ENCODE measurements around the gene TGFB3. TPM values are rescaled to one million over a fixed set of nuclear protein-coding genes. Genes with fewer than 3 reads are reported as not detected.

The TGFB3 gene
- total and polyA plus RNA-seq, 2 of the 13 experiments (the other 11 are each of a cell fraction or from before 2014, with no cell fraction given): 1.4 to 2.5 TPM

- 83% methylated on average over 8 of the region's 8 CpGs for WGBS (ENCODE audit: low lambda C conversion rate)
- H4K20me1 ChIP-seq (ENCODE audit: insufficient read depth, low read length): no peaks in the 10 kb centered on the region
- in situ Hi-C loops (cut with HindIII; ENCODE audit: extremely low pct_ligation_motif_present, low pct_unique_long_range_greater_than_20kb) (no loop called here), intact Hi-C loops (cut with micrococcal nuclease; ENCODE audit: unreplicated experiment) (no loop called here)
- DNase-seq (ENCODE audit: low spot score): no peak
- no peak for FAIRE-seq
- peaks cover 0 to 6% of the 10 kb centered on the region in 2 experiments; a peak in 1 of 5 replicates for H3K27me3 ChIP-seq (ENCODE audit: control insufficient read depth in 1 of 2, insufficient read depth in 2 of 2, low read length in 2 of 2)
- H3K79me2 ChIP-seq (ENCODE audit: insufficient read depth, low read length): no peaks in the 10 kb centered on the region
- TF ChIP-seq POGZ (CRISPR knock-in tag; IDR thresholded peaks at IDR 0.05): no peak
- no peak for TF ChIP-seq NR2F6 (IDR thresholded peaks at IDR 0.05)
- TF ChIP-seq NR2F6 (CRISPR knock-in tag; IDR thresholded peaks at IDR 0.05): no peak
- H3K4me2 ChIP-seq (ENCODE audit: low read depth, low read length): no peak overlapping the region
- no peak overlapping the region for H3K9ac ChIP-seq (ENCODE audit: insufficient read depth, low read depth, low read length)
- CTCF ChIA-PET (ENCODE audit: low intra/inter-chr PET ratio, low total read pairs): no interaction called here
- no peak overlapping the region for H3K4me3 ChIP-seq (replicated peaks in 1 of 3; ENCODE audit: insufficient read depth in 1 of 3, low read depth in 2 of 3, low read length in 3 of 3)
- no peaks in the 10 kb centered on the region for H3K36me3 ChIP-seq (replicated peaks in 1 of 2; ENCODE audit: control insufficient read depth in 1 of 2, insufficient read depth in 2 of 2, low read length in 2 of 2)
- POLR2A ChIA-PET: no interaction called here
- H3K9me3 ChIP-seq (ENCODE audit: low read length): no peaks in the 10 kb centered on the region
- peaks cover 34% of the 10 kb centered on the region for H3K4me1 ChIP-seq (ENCODE audit: insufficient read depth, low read length)
- no peak for ATAC-seq
- no TSS peak for BruUV-seq (replicated peaks)
- H3K27ac ChIP-seq (ENCODE audit: extremely low read length, insufficient read depth, low read length): no peak overlapping the region
- no peak overlapping the region for H2AFZ ChIP-seq (ENCODE audit: low read length)
These were observed 4.8 kb downstream of the TGFB3 start for GRCh38 chr14:75976826-75977581.

DNA sequence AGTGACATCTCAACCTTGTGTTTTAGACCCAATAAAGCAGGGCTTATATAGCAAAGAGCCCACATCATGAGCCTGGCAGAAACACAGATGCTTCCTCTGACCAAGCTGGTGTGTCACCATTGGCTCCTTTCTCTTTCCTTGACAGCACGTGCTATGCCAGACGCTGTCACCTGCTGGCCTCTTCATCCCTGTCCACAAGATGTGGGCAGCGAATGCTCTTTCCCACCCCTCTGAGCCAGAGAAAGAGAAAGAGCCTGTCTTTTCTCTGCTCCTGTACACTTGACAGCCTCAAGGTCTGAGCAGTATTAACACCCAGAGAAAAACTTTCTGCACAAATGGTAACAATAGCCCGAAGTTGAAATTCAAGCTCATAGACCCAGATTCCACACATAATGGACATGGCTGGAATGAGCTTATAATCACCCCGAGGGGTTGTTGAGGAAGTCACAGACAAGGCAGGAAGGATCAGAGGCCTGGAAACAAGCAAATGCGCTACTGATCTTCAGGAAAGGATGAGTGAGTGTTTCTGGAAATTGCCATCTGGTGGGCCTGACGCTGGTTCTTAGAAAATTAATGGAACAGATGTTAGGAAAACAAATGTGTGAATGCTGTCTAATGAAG, 8.9 kb downstream of the TGFB3 start:
- H3K4me3 ChIP-seq (replicated peaks in 1 of 3; ENCODE audit: insufficient read depth in 1 of 3, low read depth in 2 of 3, low read length in 3 of 3): no peak overlapping the region
- no peaks in the 10 kb centered on the region for H3K36me3 ChIP-seq (replicated peaks in 1 of 2; ENCODE audit: control insufficient read depth in 1 of 2, insufficient read depth in 2 of 2, low read length in 2 of 2)
- no peak for DNase-seq (ENCODE audit: low spot score)
- H3K4me2 ChIP-seq (ENCODE audit: low read depth, low read length): no peak overlapping the region
- intact Hi-C loops (cut with micrococcal nuclease; ENCODE audit: unreplicated experiment): no loop called here
- no TSS peak for BruUV-seq (replicated peaks)
- no peaks in the 10 kb centered on the region for H4K20me1 ChIP-seq (ENCODE audit: insufficient read depth, low read length)
- POLR2A ChIA-PET: no interaction called here
- no peak overlapping the region for H2AFZ ChIP-seq (ENCODE audit: low read length)
- no peak for ATAC-seq
- 86% methylated on average over 7 of the region's 7 CpGs for WGBS (ENCODE audit: low lambda C conversion rate)
- H3K79me2 ChIP-seq (ENCODE audit: insufficient read depth, low read length): no peaks in the 10 kb centered on the region
- H3K9me3 ChIP-seq (ENCODE audit: low read length): no peaks in the 10 kb centered on the region
- in situ Hi-C loops (cut with HindIII; ENCODE audit: extremely low pct_ligation_motif_present, low pct_unique_long_range_greater_than_20kb): no loop called here
- H3K4me1 ChIP-seq (ENCODE audit: insufficient read depth, low read length): no peaks in the 10 kb centered on the region
- no peak for FAIRE-seq
- no peak overlapping the region for H3K9ac ChIP-seq (ENCODE audit: insufficient read depth, low read depth, low read length)
- H3K27ac ChIP-seq (ENCODE audit: extremely low read length, insufficient read depth, low read length): no peak overlapping the region
- CTCF ChIA-PET (ENCODE audit: low intra/inter-chr PET ratio, low total read pairs): no interaction called here
- TF ChIP-seq HIC2 (CRISPR knock-in tag; IDR thresholded peaks at IDR 0.05; ENCODE audit: low read depth) (no peak), HOXA5 (CRISPR knock-in tag; IDR thresholded peaks at IDR 0.05) (no peak), SMAD1 (CRISPR knock-in tag; IDR thresholded peaks at IDR 0.05; ENCODE audit: borderline replicate concordance, low read depth) (no peak), ZBTB25 (CRISPR knock-in tag; IDR thresholded peaks at IDR 0.05) (no peak), ZNF781 (CRISPR knock-in tag; IDR thresholded peaks at IDR 0.05; ENCODE audit: borderline replicate concordance, not compliant biosample characterization) (no peak), ZNF615 (CRISPR knock-in tag; IDR thresholded peaks at IDR 0.05; ENCODE audit: borderline replicate concordance) (no peak), ATF1 (CRISPR knock-in tag; IDR thresholded peaks at IDR 0.05) (no peak)
- TF ChIP-seq, protein P1, sequence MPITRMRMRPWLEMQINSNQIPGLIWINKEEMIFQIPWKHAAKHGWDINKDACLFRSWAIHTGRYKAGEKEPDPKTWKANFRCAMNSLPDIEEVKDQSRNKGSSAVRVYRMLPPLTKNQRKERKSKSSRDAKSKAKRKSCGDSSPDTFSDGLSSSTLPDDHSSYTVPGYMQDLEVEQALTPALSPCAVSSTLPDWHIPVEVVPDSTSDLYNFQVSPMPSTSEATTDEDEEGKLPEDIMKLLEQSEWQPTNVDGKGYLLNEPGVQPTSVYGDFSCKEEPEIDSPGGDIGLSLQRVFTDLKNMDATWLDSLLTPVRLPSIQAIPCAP (CRISPR knock-in tag; IDR thresholded peaks at IDR 0.05; ENCODE audit: low read depth): no peak
- no peaks in the 10 kb centered on the region for H3K27me3 ChIP-seq (ENCODE audit: control insufficient read depth in 1 of 2, insufficient read depth in 2 of 2, low read length in 2 of 2)
